ENCODE measurements around the gene PI4K2A. TPM values are rescaled to one million over a fixed set of nuclear protein-coding genes. Genes with fewer than 3 reads are reported as not detected.

PI4K2A gene
- 17.7 TPM for total RNA-seq

- intact Hi-C loops (cut with DNase I): no loop called here
- H3K36me3 ChIP-seq: peaks cover 0 to 9% of the 10 kb centered on the region in 2 donors
- peak within 1 kb of the TSS; percentile 76 to 88 for H3K4me3 ChIP-seq
Measured at GRCh38 chr10:97640174-97640867, at the start of gene PI4K2A. Gene PI4K2A, plus strand, starts transcription at chr10:97640671. Its CDS starts 72 bp downstream, at chr10:97640743.

GRCh38 chr10:97590748-97591495 is 49.5 kb upstream of the PI4K2A start:
- H3K27me3 ChIP-seq: no peaks in the 10 kb centered on the region
- H3K9me3 ChIP-seq: no peaks in the 10 kb centered on the region
- no peak overlapping the region for H3K4me3 ChIP-seq
- no peak for TF ChIP-seq POLR2A (IDR thresholded peaks at IDR 0.05)
- no peak for TF ChIP-seq POLR2AphosphoS5 (IDR thresholded peaks at IDR 0.05; ENCODE audit: insufficient read depth in 1 of 2, low read depth in 1 of 2)
- no peak for TF ChIP-seq CTCF (IDR thresholded peaks at IDR 0.05)
- no peak overlapping the region for H3K27ac ChIP-seq
- no peak for DNase-seq (ENCODE audit: extremely low spot score in 2 of 2)
- H3K36me3 ChIP-seq: no peaks in the 10 kb centered on the region
- intact Hi-C loops (cut with DNase I): no loop called here
- H3K4me1 ChIP-seq: peaks cover under 1% of the 10 kb centered on the region

More at GRCh38 chr10:97640174-97640867, at the start of gene PI4K2A:
- peak within 1 kb of the TSS; percentile 83 for H3K27ac ChIP-seq
- peaks cover 24% of the 10 kb centered on the region for H3K4me1 ChIP-seq
- H3K9me3 ChIP-seq: no peaks in the 10 kb centered on the region
- no peaks in the 10 kb centered on the region for H3K27me3 ChIP-seq
- peak; percentile 99 for DNase-seq (ENCODE audit: extremely low spot score in 2 of 2)
- peak in 1 of 3 experiments; percentile 2 for TF ChIP-seq CTCF (IDR thresholded peaks at IDR 0.05)
- peak in 1 of 2 donors; percentile 87 for TF ChIP-seq POLR2A (IDR thresholded peaks at IDR 0.05)
- TF ChIP-seq POLR2AphosphoS5 (IDR thresholded peaks at IDR 0.05; ENCODE audit: insufficient read depth in 1 of 2, low read depth in 1 of 2): peak; percentile 83 to 92

GRCh38 chr10:97593421-97593820 is 47.0 kb upstream of the PI4K2A start:
- H3K27ac ChIP-seq: no peak overlapping the region
- no peaks in the 10 kb centered on the region for H3K9me3 ChIP-seq
- H3K4me3 ChIP-seq: no peak overlapping the region
- DNase-seq (ENCODE audit: extremely low spot score in 2 of 2): no peak
- no peaks in the 10 kb centered on the region for H3K36me3 ChIP-seq
- intact Hi-C loops (cut with DNase I): no loop called here
- no peaks in the 10 kb centered on the region for H3K27me3 ChIP-seq
- no peak for TF ChIP-seq POLR2AphosphoS5 (IDR thresholded peaks at IDR 0.05; ENCODE audit: insufficient read depth in 1 of 2, low read depth in 1 of 2)
- no peak for TF ChIP-seq POLR2A (IDR thresholded peaks at IDR 0.05)
- no peak for TF ChIP-seq CTCF (IDR thresholded peaks at IDR 0.05)
- H3K4me1 ChIP-seq: peaks cover 8% of the 10 kb centered on the region

- Histone ChIP-seq H3K9me3 (no peaks in the 10 kb centered on the region), H3K36me3 (no peaks in the 10 kb centered on the region), H3K4me1 (peaks cover 8% of the 10 kb centered on the region), H3K4me3 (no peak overlapping the region), H3K27me3 (no peaks in the 10 kb centered on the region), H3K27ac (peak overlapping the region; percentile 78)
- intact Hi-C loops (cut with DNase I): no loop called here
- TF ChIP-seq POLR2AphosphoS5 (IDR thresholded peaks at IDR 0.05; ENCODE audit: insufficient read depth in 1 of 2, low read depth in 1 of 2): peak; percentile 48 to 92
- TF ChIP-seq CTCF (IDR thresholded peaks at IDR 0.05): no peak
- no peak for TF ChIP-seq POLR2A (IDR thresholded peaks at IDR 0.05)
- peak in 1 of 2 donors; percentile 94 for DNase-seq (ENCODE audit: extremely low spot score in 2 of 2)
Measured at GRCh38 chr10:97596101-97597082, 44.1 kb upstream of the PI4K2A start.
